Neural progenitor cell (in vitro differentiated cells): ENCODE results near the gene CCDC91.

Experiments
- EZH2 ChIP-seq: fragments of 200-600 bp; sonication (generic); IDR thresholded peaks from 2 replicates; pipeline ENCODE4 v1.6.1; 2017; ENCODE audit warnings: antibody characterized with exemption, mild to moderate bottlenecking, moderate library complexity
- TF ChIP-seq, protein P1 (sequence below): fragments of 200-600 bp; sonication (generic); IDR thresholded peaks from 2 replicates; pipeline ENCODE4 v1.5.1; 2017; ENCODE audit warnings: antibody characterized with exemption, mild to moderate bottlenecking

DNA sequence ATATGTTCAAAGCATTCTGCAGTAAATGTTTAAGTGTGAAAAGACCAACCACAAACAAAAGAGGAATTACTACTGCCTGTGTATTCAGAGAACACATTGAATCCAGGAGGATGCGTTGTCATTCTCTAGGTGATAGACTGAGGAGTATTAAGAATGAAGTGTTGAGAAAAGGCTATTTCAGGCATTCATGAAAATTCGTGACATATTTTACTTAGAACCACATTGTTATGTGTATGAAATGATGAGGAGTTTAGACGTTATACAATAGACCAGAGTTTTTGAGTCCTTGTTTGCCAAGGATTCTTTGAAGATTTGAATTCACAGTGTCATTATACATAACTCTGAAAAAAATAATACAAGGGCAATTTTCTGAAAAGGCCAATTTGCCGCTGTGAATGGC, 251.8 kb downstream of the CCDC91 start:
- TF ChIP-seq, protein P1, sequence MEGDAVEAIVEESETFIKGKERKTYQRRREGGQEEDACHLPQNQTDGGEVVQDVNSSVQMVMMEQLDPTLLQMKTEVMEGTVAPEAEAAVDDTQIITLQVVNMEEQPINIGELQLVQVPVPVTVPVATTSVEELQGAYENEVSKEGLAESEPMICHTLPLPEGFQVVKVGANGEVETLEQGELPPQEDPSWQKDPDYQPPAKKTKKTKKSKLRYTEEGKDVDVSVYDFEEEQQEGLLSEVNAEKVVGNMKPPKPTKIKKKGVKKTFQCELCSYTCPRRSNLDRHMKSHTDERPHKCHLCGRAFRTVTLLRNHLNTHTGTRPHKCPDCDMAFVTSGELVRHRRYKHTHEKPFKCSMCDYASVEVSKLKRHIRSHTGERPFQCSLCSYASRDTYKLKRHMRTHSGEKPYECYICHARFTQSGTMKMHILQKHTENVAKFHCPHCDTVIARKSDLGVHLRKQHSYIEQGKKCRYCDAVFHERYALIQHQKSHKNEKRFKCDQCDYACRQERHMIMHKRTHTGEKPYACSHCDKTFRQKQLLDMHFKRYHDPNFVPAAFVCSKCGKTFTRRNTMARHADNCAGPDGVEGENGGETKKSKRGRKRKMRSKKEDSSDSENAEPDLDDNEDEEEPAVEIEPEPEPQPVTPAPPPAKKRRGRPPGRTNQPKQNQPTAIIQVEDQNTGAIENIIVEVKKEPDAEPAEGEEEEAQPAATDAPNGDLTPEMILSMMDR: no peak
- TF ChIP-seq EZH2: no peak
